GM19372 (cell line): Measurements from ENCODE around the gene SLBP.
A peak's percentile ranks its signal among the peaks of the same experiment; 100 is the strongest.

Experiments used
- ATAC-seq: cut with Tn5 transposase; IDR thresholded peaks from one replicate; pipeline ENCODE4 v1.9.1; 2021; ENCODE audit warnings: mild to moderate bottlenecking, low read depth, moderate library complexity; ENCODE audit not compliant: unreplicated experiment

SLBP gene

DNA sequence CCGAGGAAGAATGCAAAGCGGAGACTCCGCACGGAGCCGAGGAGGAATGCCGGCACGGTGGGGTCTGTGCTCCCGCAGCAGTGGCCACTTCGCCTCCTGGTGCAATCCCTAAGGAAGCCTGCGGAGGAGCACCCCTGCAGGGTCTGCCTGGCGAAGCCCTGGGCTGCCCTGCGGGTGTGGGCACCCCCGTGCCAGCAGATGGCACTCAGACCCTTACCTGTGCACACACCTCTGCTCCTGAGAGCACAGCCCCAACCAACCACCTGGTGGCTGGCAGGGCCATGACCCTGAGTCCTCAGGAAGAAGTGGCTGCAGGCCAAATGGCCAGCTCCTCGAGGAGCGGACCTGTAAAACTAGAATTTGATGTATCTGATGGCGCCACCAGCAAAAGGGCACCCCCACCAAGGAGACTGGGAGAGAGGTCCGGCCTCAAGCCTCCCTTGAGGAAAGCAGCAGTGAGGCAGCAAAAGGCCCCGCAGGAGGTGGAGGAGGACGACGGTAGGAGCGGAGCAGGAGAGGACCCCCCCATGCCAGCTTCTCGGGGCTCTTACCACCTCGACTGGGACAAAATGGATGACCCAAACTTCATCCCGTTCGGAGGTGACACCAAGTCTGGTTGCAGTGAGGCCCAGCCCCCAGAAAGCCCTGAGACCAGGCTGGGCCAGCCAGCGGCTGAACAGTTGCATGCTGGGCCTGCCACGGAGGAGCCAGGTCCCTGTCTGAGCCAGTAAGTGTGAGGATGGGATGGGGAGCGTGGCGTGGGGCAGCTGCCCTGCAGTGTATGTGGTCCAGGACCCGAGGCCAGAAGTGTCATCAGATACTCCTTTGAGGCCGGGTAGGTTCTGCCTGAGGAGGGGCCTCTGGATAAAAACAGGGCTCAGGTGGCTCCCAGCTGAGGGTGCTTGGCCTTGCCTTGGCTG is 16.2 kb upstream of the SLBP start:
- no peak for ATAC-seq

DNA sequence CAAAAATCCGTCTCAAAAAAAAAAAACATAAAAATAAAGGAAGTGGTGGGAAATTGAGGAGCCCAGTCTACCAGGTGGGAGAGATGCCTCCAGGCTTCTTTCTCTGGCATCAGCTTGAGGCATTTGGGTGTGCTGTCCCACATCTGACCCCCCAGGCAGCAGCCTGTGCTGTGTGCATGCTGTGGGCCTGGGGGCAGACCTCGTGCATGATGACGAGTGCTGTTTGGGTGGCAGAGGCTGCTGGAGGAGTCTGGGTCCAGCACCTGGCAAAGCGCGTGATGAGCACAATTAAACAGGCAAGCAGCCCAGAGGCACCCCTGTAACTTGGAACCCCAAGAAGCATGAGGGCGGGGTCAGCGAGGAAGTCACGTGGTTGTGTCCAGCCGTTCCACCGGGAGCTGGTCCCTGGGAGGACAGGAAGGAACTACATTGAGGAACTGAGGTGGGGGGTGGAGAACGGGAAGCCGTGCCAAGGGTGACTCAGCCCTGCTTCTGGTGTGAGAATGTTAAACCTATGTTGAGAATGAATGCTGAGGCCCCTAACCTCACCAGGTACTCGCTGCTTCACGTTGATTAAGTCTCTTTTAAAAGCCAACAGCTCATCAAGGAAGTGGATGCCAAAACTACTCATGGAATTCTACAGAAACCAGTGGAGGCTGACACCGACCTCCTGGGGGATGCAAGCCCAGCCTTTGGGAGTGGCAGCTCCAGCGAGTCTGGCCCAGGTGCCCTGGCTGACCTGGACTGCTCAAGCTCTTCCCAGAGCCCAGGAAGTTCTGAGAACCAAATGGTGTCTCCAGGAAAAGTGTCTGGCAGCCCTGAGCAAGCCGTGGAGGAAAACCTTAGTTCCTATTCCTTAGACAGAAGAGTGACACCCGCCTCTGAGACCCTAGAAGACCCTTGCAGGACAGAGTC is 15.3 kb upstream of the SLBP start:
- ATAC-seq, result no peak

DNA sequence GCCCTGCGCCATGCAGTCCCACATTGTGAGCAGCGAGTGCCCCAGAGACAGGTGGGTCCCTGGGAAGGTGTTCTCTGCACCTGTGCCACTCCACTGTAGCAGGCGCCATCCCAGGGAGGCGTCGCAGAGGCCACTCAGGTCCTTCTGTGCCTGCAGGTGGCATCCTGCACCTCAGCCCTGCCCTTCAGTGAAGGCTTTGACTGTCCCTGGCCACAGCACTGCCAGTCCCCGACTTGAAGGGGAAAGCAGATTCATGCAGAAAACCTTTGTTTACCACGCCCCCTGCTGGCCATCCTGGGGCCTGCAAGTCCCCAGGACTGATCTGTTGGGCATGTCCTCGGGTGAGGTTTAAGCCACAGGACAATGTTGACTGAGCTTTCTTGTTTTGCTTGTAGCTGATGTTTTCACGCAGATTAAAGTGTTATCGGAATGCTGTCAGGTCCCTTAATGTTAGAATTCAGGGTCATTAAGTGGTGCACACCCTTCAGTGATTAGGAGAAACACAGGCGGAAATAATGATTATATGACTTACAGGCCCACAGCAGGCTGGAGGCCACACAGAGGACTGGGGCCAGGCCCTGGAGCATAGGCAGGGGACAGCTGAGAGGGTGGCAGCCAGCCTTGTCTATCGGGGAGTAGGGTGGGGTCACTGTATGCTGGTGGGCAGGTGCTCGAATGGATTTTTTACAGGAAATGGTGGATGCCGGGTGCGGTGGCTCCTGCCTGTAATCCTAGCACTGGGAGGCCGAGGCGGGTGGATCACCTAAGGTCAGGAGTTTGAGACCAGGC is 14.2 kb upstream of the SLBP start:
- no peak for ATAC-seq

- no peak for ATAC-seq
These were observed 13.4 kb upstream of the SLBP start for GRCh38 chr4:1725521-1725920.

DNA sequence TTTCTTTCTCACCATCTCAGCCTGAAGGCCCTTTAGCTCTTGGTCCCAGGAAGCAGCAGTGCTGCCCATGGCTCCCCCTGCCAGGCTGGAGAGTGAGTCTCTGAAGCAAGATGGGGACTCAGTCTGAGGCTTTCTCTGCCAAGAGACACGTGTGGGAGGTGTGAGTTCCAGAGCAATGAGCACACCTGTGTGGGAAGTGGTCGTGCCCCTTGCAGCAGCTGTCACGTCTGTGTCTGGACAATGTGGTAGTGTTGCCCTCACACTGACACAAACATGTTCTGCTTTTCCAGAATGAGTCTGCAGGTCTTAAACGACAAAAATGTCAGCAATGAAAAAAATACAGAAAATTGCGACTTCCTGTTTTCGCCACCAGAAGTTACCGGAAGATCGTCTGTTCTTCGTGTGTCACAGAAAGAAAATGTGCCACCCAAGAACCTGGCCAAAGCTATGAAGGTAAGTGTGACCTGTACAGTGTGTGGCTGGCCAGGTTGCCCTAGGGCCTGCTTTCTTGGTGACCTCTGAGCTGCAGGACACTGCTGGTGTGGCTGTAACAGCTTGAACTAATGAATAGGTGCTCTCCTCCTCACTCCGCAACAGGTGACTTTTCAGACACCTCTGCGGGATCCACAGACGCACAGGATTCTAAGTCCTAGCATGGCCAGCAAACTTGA is 11.1 kb upstream of the SLBP start:
- no peak for ATAC-seq

GRCh38 chr4:1722551-1723118 is 10.5 kb upstream of the SLBP start:
- no peak for ATAC-seq

GRCh38 chr4:1721666-1722550 is 9.8 kb upstream of the SLBP start:
- ATAC-seq, result no peak

GRCh38 chr4:1721003-1721665 is 9.0 kb upstream of the SLBP start, which contains the start of the genes TACC3 and TMEM129:
Gene TACC3 (plus strand): TSS chr4:1721521. CDS start chr4:1723422, 1,901 bp downstream.
Gene TMEM129 (minus strand): TSS chr4:1721323. CDS start chr4:1720837, 486 bp downstream.
- ATAC-seq, result peak; percentile 76

- peak; percentile 12 for ATAC-seq
These were observed 8.3 kb upstream of the SLBP start for GRCh38 chr4:1720163-1720983.

DNA sequence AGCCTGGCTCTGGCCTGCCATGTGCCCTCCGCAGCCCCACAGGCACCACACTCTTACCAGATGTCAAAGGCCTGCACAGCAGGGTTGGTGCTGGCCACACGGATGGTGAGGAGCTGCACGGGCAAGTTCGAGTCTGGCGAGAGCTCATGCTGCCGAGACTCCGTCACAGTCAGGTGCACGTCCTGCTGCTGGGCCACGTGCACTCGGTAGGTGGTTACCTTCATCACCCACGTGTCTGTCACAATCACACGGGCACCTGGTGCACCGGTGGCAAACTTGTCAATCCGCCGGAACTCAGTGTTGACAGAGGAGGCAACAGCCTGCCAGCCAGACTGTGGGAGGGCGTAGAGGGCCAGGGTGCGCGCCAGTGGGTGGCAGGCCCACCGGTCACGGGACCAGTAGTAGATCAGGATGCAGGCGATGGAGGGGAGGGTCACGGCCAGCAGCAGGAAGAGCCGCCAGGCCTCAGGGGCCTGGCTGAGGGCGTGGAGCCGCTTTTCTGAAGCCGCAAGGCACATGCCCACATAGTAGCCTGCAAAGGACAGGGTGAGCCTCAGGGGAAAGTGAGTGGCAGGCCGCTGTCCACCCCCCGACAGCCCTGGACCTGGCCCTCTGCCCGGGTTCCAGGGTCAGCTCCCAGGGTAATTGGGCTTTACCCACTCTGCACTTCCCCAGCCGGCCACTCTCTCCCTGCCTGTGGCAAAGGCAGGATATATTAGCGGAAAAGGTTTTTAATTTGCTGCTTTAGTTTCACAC is 6.2 kb upstream of the SLBP start:
- no peak for ATAC-seq

GRCh38 chr4:1717129-1718094 is 5.3 kb upstream of the SLBP start:
- ATAC-seq, result no peak

DNA sequence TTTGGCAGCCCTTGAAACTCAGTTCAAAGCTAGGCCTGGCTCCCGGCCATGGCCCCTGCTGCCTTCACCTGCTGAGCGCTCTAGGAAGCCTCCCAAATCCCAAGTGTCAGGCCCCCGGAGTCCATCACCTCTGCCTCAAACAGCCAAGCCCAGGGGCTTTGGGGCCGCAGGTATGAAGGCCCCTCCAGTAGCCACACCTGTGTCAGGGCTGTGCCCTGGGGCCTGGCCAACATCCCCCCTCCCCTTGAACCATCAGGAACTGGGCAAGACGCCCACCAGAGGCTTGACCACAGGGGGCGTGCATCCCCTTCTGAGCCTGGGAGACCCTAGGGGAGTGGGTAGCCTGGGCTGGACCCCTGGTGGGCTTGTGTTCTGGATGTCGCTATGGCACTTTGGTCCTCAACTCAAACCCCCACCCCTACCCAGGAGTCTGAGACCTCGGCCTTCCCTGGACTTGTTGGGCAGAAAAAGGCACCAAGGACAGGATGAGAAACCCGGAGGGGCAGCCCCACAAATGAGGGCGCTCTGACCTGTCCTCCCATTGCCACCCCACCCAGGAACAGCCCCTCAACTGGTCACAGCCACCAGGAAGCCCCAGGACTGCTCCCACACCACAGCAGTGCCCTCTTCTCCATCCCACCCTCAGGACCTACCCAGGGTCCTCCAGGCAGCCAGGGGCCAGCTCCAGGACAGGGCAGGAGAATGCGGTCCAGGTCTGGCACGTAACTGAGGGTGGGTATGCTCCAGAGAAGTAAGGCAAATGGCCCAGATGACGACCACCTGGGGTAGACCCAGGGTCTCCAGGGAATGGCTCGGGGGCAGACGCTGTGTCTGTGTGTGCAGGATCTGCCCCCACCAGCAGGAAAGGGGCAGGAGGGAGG is 4.2 kb upstream of the SLBP start:
- ATAC-seq, result no peak

DNA sequence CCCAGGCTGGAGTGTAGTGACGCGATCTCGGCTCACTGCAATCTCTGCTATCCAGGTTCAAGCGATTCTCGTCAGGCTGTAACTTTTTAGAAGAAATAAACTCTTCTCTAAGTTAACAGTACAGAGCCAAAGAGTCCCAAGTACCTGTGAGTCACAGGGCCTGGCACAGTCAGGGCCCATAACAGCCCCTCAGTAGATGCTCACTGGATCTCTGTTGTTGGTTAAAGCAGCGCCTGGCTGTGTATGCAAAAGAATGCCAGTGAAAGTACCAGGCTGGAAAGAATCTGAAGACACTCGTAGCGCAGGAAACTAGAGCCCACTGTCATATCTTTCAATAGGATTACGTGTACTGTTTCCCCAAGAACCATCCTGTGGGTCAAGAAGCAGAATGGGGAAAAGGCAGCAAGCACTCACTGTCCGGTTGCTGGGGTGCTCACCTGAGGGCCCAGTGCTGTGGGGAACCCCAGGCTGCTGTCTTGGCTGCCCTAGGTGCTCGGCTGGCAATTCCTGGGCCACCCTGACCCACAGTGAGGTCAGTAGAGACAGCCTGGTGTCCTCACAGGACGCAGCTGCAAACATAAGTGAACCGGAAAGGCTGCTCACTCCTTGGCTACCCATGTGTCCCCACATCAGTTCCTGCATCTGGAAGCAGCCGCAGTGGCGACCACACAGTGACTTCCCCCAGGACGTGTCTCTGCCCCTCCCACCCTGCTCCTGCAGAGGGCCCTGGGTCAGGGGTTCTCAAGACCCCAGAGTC is 3.1 kb upstream of the SLBP start:
- no peak for ATAC-seq
